OCI-LY3 (cell line): ENCODE results near the gene CLEC2B.

ENCODE experiments used
- H2AFZ ChIP-seq: fragments of 200-600, 300-600 bp; shearing (Covaris generic); 2 replicates; pipeline ENCODE4 v1.6.0; 2014; ENCODE audit warnings: antibody characterized with exemption, low read depth, low read length
- H3K27ac ChIP-seq: fragments of 200-600, 300-600 bp; sonication (generic); 2 replicates; pipeline ENCODE4 v1.5.1; 2014; ENCODE audit warnings: mild to moderate bottlenecking, low read length, moderate library complexity, mixed read lengths
- H3K27me3 ChIP-seq: fragments of 200-600, 300-600 bp; sonication (generic); 2 replicates; pipeline ENCODE4 v1.6.1; 2014; ENCODE audit warnings: low read depth, low read length, mixed read lengths
- H3K36me3 ChIP-seq: fragments of 200-600, 300-600 bp; sonication (generic); replicated peaks from 2 replicates; pipeline ENCODE3; 2014; ENCODE audit warnings: low read depth, low read length, mixed read lengths
- H3K4me1 ChIP-seq: fragments of 300-600, 200-600 bp; sonication (generic); 2 replicates; pipeline ENCODE4 v1.6.1; 2014; ENCODE audit warnings: low read length, mixed read lengths
- H3K4me2 ChIP-seq: fragments of 200-600, 300-600 bp; sonication (generic); 2 replicates; pipeline ENCODE4 v1.6.1; 2014; ENCODE audit warnings: low read length, mixed read lengths
- H3K4me3 ChIP-seq: fragments of 300-600, 200-600 bp; sonication (generic); 2 replicates; pipeline ENCODE4 v1.5.1; 2014; ENCODE audit warnings: antibody characterized with exemption, mild to moderate bottlenecking, low read length, moderate library complexity
- H3K79me2 ChIP-seq: fragments of 300-600, 200-600 bp; shearing (Covaris generic); 2 replicates; pipeline ENCODE4 v1.6.1; 2014; ENCODE audit warnings: mild to moderate bottlenecking, low read length, mixed read lengths
- H3K9ac ChIP-seq: fragments of 300-600, 200-600 bp; shearing (Covaris generic); 2 replicates; pipeline ENCODE4 v1.6.0; 2014; ENCODE audit warnings: mild to moderate bottlenecking, low read length, moderate library complexity
- H3K9me3 ChIP-seq: fragments of 200-600, 300-600 bp; shearing (Covaris generic); 2 replicates; pipeline ENCODE4 v1.6.1; 2014; ENCODE audit warnings: low read length, mixed read lengths; ENCODE audit not compliant: insufficient read depth
- H4K20me1 ChIP-seq: fragments of 200-600, 300-600 bp; sonication (generic); 2 replicates; pipeline ENCODE4 v1.6.1; 2016; ENCODE audit warnings: low read length, mixed read lengths; ENCODE audit not compliant: insufficient read depth
- CTCF ChIP-seq: fragments of 200-600, 300-600 bp; sonication (generic); IDR thresholded peaks from 2 replicates; pipeline ENCODE4 v1.5.1; 2014; ENCODE audit warnings: antibody characterized with exemption, low read length, low read depth
- EZH2phosphoT487 ChIP-seq: fragments of 200-600 bp; shearing (Covaris generic); IDR thresholded peaks from 2 replicates; pipeline ENCODE4 v1.6.1; 2018; ENCODE audit warnings: antibody characterized with exemption, mixed run types, low read depth

CLEC2B gene

GRCh38 chr12:9805883-9806282 is 63.3 kb downstream of the CLEC2B start:
- no peak overlapping the region for H3K9ac ChIP-seq
- no peaks in the 10 kb centered on the region for H3K79me2 ChIP-seq
- no peak overlapping the region for H3K4me2 ChIP-seq
- H3K36me3 ChIP-seq, result no peaks in the 10 kb centered on the region
- H3K4me3 ChIP-seq, result no peak overlapping the region
- H4K20me1 ChIP-seq, result no peaks in the 10 kb centered on the region
- H3K4me1 ChIP-seq, result peaks cover 22% of the 10 kb centered on the region
- TF ChIP-seq CTCF, result no peak
- no peak for TF ChIP-seq EZH2phosphoT487
- no peak overlapping the region for H3K27ac ChIP-seq
- H2AFZ ChIP-seq, result no peak overlapping the region
- H3K9me3 ChIP-seq, result no peaks in the 10 kb centered on the region
- peaks cover 9% of the 10 kb centered on the region; the same call in 1 of the 2 replicates for H3K27me3 ChIP-seq
